Dedifferentiated amniotic fluid mesenchymal stem cell (primary cell): ENCODE results near the gene COPS3.

ENCODE experiments used
- DNase-seq: peaks from one replicate; pipeline ENCODE4 v3.0.0-alpha.2; 2016; ENCODE audit errors: extremely low spot score

Gene COPS3

DNA sequence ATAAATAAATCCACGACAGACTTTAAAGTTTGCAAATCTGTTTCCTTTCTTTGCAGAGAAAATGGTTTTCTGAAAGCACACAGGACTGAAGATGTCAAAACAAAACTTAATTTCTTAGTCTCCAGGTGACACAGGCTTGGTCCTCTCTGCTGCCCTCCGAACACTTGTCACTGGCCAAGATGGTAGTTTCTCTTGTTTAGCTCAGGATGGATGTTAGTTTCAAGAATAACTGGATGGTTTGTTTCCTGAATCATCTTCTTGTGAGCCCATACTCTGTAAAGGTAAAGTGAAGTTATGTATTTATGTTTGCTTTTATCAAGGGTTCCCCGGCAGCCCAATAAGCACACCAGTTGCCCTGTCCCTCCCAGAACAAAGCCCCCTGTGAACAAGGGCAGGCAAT is 34.2 kb downstream of the COPS3 start:
- DNase-seq = no peak

DNA sequence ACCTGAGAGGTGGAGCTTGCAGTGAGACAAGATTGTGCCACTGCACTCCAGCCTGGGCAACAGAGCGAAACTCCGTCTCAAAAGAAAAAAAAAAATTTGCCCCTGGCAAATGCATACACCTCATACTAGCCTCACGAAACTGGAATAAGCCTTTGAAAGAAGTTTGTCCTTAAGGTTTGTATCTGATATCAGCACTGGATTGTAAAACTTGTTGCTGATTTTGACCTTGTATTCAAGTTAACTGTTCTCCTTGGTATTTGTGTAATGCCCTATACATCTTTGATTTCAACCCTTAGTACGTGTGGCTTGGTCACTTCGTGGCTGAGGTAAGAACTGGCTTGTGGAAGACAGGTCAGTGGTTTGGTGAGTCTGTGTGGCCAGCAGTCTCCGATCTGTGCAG is 37.9 kb downstream of the COPS3 start:
- no peak for DNase-seq

DNA sequence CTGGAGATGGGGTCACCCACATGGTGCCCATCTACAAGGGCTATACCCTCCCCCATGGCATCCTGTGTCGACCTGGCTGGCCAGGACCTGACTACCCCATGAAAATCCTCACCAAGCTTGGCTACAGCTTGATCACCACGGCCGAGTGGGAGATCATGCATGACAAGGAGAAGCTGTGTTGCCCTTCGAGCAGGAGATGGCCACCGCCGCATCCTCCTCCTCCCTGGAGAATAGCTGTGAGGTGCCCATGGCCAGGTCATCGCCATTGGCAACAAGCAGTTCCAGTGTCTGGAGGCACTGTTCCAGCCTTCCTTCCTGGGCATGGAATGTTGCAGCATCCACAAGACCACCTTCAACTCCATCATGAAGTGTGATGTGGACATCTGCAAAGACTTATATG is 38.8 kb downstream of the COPS3 start:
- no peak for DNase-seq

DNA sequence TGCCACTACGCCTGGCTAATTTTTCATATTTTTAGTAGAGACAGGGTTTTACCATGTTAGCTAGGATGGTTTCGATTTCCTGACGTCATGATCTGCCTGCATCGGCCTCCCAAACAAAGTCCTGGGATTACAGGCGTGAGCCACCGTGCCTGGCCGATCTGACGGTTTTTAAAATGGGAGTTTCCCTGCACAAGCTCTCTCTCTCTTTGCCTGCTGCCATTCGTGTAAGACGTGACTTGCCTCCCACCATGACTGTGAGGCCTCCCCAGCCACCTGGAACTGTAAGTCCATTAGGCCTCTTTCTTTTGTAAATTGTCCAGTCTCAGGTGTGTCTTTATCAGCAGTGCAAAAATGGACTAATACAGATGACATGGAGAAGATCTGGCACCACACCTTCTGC is 39.4 kb downstream of the COPS3 start:
- DNase-seq = no peak

DNA sequence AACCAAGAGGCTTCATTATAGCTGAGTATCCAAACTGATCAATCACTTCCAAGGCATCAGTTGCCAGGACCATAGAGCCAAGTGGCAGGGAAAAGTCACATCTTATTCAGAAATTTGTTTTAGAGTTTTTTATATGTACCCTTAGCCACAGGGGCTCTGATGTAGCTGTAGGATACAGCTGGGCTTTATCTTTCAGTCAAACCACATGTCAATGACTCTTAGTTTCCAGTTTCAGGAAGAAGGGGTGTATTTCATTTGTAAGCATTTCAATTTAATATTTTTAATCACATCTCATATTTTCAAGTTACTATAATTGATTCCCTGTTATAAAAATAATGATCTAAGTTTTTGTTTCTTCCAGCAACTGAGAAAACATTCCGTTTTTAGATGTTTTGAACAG is 41.2 kb downstream of the COPS3 start:
- DNase-seq = no peak

DNA sequence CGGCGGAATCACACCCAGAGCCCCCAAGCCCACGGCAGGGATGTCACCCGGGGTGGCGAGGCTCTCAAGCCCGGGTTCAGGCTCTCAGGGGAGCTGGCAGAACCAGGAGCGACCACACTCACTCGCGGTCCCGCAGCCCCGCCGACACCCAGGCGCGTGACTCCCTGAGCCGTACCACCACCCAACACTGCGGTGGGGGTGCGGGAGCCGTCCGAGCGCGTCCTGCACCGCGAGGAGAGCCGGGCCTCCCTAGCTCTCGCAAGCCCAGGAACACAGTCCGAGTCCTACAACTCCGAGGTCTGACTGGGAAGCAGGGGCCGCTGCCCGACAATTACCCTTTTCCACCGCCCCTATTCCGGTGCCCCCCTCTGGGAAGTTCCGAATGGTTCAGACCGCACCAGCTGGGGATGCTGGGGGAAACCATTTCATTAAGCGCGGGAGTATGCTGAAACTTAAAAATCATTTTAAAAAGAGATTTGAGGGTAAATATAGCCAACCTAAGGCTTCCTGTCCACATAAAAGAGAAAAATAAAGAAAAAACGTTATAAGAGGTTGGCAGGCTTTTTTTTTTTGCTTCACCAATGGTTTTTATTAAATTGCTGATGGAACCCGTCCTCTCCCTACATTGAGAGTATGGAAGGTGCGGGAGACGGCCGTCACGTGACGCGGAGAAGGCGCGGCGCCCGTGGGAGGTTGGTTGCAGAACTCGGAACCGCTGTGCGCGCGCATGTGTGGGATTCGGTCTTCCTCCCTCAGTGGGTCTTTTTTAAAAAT is 43.8 kb downstream of the COPS3 start, which contains the start of gene FLCN:
Gene FLCN (minus strand): TSS at position 143 of the 774 bp plus-strand sequence. CDS start 9,031 bp downstream, outside the sequence.
- peak; percentile 89 for DNase-seq

DNA sequence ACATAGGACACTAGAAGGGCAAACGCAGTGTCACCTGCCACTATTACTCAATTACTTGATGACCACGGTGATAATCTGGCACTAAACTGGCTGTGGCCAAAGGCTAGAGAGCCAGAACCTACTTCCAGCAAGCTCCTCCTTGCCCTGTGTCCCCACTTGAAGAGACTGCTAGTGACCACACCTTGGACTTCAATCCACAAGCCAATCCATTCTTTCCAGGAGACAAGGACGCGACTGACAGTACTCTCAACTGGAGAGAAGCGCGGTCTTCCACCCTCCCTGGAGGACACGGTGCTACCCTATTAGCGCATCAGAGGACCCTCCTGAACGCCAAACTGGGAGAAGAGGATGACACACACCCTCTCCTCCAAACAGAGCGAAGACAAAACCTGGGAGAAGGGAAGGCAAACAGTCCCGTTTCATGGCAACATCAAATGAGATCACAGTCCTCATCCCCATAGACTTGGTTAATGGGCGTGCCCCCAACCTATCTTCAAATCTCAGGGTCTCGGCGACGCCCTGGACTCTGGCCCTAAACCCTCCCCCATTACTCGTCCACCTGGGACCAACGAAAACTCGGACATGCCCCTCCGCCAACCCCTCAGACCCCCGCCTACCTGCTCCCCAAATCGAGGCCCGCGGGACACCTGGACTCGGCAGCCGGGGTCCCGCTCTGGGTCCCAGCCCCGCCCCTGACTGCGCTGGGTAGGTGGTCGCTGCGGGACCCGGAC is 44.6 kb downstream of the COPS3 start:
- DNase-seq = peak; percentile 17

DNA sequence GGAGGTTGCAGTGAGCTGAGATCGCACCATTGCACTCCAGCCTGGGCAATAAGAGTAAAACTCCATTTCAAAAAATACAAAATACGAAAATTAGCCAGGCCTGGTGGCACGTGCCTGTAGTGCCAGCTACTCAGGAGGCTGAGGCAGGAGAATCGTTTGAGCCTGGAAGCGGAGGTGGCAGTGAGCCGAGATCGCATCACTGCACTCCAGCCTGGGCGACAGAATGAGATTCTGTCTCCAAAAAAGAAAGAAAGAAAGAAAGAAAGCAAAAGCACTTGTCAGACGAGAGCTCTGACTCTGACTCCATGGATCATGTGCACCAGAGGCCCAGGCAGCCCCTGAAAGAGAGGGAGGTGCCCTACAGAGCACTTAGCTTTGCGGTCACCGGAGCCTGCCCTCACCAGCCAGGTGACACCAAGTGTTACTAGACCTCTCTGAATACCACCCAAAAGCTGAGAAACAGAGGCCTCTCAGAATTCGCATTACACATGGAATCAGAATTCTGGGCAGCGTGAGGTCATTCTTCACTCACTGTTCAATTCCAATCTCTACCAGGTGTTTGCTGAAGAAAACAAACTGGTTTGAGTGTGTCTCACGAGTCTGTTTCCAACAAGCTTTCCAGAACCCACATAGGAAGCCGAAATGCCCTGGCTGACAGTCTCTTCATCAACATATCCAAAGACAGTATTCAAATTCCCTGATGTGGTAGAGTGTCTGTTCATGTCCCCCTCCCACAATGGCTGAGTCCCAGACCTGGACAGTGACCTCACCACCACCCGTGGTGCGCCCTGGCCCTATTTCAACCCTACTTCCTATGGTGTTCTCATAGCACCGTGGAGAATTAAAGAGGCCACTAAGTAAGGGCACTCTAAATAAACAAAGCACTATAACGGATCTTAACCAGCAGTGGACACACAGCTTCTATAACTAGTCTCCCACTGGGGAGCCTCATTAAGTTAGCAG is 45.6 kb downstream of the COPS3 start:
- no peak for DNase-seq

DNA sequence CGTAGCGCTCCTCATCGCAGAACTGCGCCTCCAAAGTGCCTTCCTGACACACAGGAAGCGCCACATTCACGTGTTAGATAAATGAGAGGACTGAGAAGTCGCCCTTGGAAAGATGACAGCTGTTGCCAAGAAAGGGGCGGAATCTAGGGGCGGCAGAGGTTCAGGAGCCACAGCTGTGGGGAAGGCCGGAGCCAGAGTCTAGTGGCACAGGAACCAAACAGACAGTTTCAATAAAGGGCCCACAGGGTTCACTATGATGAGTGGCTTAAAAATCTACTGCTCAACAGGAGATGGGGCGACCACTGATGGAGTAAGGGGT is 48.8 kb downstream of the COPS3 start:
- no peak for DNase-seq

DNA sequence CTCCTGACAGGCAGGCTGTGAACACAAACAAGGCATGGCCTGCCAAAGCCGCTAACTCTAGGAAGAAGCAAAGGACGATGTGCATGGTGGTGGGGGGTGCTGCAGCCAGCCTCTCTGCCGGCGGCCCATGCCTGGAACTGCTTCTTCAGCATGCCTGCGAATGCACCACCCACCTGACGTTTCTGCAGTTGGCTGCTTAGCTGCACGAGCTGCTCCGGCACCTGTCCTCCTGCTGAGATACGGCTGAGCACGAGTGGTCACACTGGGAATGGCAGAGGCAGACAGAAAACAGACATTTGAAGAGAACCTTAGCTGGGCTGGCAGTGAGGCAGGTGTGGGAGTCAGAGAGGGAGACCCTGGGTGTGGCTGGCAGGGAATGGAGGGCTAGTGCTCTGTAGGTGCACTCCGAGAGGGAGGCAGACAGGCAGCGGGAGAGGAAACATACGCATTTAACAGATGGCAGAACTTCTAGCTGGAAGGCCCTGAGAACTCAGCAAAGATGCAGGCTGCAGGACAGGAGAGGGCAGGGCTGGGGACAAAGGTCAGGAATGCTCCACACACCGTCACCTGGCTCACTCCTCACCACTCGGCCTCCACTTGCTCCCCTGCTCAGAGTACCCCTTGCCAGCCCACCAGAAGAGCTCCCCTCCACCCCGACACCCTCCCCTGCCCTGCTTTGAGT is 49.3 kb downstream of the COPS3 start:
- DNase-seq = no peak

DNA sequence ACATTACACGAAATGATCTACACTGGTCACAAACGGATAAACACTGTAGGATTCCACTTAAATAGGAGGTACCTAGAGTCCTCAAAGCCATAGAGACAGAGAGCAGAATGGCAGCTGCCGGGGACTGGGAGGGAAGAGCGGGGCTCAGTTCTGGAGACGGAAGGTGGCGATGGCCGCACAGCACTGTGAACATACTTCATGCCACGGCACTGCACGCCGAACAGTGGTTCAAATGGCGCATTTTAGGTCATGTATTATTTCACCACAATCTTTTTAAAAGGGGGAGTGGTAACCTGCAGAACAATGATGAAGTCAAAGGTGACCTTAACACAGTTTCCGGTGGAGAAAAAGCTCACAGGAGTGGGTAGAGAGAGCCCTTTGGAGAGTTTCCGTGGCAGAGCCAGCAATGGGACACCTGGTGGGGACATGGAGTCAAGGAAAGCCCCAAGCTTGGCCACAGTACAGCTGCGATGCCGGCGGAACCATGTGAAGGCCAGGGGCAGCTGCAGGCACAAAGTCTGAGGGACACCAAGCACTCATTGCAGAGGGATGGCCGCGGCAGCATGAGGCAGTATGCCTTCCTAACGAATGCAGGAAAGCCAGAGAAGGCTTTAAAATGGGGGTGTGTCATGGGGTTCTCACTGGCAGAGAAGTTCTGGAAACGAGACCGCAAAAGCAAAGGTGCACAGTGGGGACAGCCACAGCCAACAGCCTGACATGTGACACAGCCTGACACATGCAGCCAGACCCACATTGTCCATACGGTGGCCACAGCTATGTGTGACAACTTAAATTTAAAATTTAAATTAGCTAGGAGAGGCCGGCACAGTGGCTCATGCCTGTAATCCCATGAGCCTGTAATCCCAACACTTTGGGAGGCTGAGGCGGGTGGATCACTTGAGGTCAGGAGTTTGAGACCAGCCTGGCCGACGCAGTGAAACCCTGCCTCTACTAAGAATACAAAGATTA is 51.3 kb downstream of the COPS3 start:
- no peak for DNase-seq

DNA sequence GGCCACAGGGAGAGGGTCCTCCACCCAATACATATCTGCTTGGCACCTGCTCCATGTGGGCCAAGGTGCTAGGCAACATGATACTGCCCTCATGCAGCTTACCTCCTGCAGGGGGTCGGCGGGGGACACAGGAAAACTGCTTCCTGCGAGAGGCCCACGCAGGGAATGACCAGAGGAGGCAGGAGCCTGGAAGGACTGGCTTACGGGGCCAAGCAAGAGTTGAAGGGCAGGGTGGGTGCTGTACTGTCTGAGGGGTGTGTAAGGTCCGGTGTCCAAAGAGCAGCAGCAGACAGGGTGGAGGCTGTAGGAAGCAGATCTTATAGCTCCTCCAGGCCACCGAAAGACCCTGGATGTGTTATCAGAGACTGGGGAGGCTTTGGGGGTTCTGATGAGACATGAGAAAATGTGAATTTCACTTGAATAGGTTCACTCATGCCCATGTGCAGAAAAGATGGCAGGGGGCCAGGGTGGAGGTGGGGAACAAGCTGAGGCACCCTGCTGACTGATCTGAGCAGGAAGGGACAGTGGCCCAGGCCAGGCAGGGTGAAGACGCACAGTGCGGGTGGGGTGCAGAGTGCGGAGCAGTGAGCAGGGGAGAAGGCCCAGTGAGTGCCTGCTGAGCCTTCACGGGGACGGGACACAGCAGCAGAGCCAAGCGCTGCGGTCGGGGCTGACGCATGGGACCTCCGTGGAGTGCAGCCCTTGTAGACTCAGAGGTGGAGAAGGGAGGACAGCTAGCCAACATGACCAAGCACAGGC is 52.3 kb downstream of the COPS3 start:
- DNase-seq = no peak

DNA sequence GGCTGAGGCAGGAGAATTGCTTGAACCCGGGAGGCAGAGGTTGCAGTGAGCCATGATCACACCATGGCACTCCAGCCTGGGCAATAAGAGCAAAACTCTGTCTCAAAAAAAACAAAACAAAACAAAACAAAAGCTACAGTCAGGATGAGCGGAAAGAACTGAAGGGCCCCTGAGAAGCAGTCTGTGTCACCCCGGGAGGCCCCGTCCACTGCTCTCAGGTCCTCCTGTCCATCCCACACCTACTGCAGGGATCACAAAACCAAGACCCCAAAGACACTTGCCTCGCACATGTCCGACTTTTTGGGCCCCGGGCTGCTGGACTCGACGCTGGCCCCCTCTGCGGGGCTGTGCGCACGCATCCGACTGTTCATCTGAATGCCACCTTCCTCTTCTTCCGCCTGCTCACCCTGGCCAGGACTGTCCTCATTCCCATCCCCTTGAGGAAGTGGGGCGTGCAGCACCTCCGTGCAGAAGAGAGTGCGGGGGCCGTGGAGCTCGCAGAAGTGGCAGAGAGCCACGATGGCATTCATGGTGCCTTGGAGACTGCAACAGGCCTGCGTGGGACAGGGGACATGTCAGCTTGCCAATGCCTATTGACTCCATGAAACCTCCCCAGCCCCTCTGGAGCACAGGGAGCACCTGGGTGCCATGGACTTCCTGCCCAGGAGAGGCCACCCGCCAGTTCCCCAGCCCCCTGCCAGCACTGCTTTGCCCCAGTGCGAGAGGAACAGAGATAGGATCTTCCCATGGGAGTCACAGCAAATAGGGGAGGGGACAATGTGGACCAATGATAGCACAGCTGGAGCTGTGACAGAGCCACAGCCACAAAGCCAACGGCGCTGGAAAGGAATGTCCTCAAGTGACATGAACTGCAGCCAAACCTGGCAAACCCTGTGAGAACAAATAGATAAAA is 53.2 kb downstream of the COPS3 start:
- DNase-seq = no peak

DNA sequence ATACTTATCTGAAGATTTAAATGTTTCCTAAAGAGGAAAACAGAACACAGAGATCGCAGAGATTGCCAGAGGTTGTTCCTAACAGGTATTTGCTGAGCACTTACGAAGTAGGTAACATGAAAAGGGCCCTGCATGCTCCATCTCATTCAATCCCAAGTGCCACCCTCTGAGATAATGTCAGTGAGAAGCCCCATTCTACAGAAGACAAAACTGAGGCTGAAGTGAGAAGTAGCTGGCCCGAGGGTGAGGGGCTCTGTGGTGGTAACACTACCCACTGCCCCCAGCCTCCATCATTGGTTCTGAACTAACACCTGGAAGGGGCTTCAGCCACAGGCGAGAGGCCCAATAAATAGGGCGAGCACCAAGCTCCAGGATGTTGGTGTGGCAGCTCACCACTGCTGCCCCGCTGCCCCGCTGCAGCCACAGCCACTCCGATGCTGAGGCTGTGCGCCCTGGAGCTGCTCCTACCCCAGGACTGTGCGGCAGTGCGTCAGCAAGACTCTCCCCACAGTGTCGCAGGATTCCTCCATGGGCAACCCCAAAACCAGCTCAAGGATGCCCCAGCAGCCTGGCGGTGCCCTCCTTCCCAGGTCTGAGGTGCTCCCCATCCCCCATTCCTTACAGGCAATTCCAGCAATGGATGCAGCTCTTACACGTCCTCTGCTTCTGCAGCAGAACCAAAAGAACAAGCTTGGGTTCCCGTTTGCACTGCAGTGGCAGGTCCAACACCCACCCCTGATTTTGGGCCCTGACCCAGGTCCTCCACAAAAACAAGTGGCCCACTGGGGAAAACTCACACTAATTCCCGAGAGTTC is 54.4 kb downstream of the COPS3 start:
- no peak for DNase-seq

DNA sequence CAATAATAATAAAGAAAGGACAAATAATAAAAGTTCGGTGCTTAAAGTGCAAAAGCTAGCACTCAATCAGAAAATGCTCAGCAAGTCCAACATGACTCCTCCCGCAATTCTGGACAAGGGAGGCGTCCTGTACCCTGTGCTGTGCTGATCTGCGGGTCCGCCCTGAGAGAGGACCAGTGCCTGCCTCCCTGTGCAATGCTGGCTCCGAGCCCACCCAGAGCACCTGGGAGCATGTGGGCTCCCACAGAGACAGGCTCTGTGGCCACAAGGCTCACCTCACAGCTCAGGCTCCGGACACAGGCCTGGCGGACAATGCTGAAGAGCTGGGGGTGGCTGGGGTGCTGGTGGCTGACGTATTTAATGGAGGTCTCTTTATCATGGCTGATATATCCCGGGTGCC is 55.1 kb downstream of the COPS3 start:
- DNase-seq = no peak

DNA sequence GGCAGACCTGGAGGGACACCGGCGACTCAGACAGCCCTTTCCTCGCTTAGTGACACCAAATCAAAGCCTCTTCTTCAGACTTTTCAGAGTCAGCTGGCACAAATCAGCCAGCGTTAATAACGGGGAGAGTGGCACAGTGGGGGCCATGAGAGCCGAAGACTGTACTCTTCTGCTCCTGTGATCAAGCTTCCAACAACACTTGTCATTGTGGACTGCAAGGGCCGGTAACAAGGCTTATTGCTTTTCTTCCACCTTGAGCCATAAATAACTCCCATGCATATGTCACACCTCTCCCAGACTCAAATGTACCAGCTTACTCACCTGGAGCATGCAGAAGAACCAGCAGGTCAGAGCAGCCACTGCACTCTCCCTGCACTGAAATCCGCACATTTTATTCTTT is 56.9 kb downstream of the COPS3 start:
- DNase-seq = no peak

DNA sequence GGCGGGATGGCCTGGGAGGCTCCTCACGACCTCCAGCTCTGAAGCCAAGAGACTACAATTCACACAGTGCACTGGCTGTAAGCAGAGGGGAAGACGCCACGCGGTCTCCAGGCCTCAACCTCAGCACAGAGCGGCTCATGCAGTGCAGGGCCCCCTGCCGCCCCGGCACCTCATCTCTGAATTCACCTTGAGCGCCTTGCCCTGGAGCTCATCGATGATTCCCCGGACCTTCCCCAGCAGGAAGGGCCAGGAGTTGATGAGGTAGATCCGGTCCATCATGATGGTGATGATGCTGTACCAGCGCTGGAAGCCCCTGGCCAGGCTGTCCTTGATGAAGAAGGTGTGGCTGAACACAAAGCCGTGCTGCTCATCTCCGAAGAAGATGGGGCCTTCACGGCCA is 57.3 kb downstream of the COPS3 start:
- no peak for DNase-seq

DNA sequence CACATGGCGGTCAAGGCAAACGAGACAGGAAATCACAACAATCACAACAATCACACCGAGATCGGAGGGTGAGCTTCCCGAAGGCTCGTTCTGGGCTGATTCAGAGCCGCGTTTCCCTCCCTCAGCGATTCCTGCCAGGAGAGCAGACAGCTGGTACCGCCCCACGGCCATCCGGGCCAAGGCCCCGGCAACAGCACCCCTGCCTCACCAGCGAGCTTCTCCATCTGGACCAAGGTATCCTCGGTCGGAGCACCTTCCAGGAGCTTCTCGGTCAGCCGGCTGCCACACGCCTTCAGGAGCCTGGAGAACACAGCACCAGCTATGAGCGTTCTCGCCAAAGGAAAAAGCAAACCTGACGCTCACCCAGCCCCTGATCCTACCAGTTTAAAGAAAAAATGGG is 59.7 kb downstream of the COPS3 start:
- DNase-seq = no peak
